H1 (cell line): ENCODE measurements around the gene MRPL43. TPM values are rescaled to one million over a fixed set of nuclear protein-coding genes. Genes with fewer than 3 reads are reported as not detected.

Experiments used
- BCL11A ChIP-seq, 2 experiments: IDR thresholded peaks; one replicate each; pipeline ENCODE4 v1.6.1; 2011; ENCODE audit warnings: low read depth in 2 of 2, low read length in 2 of 2, mild to moderate bottlenecking in 2 of 2
- CHD2 ChIP-seq: IDR thresholded peaks from 2 replicates; pipeline ENCODE4 v1.6.1; 2012; ENCODE audit warnings: low read length, improper control_type of control experiment
- EGR1 ChIP-seq: IDR thresholded peaks from 2 replicates; pipeline ENCODE4 v1.6.1; 2011; ENCODE audit warnings: low read depth, low read length, borderline replicate concordance
- KDM1A ChIP-seq: fragments of 200-600, 300-600 bp; sonication (generic); IDR thresholded peaks from 2 replicates; pipeline ENCODE4 v1.7.1; 2016; ENCODE audit warnings: mild to moderate bottlenecking, low read length, borderline replicate concordance
- KDM5A ChIP-seq: fragments of 200-600 bp; IDR thresholded peaks from 2 replicates; pipeline ENCODE4 v1.7.1; 2012; ENCODE audit warnings: mild to moderate bottlenecking, low read length, inconsistent platforms, mixed read lengths
- NRF1 ChIP-seq: IDR thresholded peaks from 2 replicates; pipeline ENCODE4 v1.6.1; 2011; ENCODE audit warnings: mild to moderate bottlenecking, low read depth, low read length, improper control_type of control experiment
- POU5F1 ChIP-seq: IDR thresholded peaks from 2 replicates; pipeline ENCODE4 v1.6.1; 2011; ENCODE audit warnings: low read depth, mild to moderate bottlenecking, low read length, moderate library complexity
- SAP30 ChIP-seq: fragments of 300-600 bp; sonication (generic); IDR thresholded peaks from 2 replicates; pipeline ENCODE4 v1.7.1; 2012; ENCODE audit warnings: low read length, moderate library complexity, mild to moderate bottlenecking, inconsistent platforms; ENCODE audit not compliant: insufficient read depth, insufficient replicate concordance
- SIX5 ChIP-seq: IDR thresholded peaks from 2 replicates; pipeline ENCODE4 v1.6.1; 2011; ENCODE audit warnings: mild to moderate bottlenecking, low read depth, low read length
- polyA plus RNA-seq, 7 experiments: library from polyadenylated mRNA; depleted of rRNA in 3 of 7; stranded (reverse) in 5 of 7; unstranded in 2 of 7; fragments of >200 nt in 5 of 7; fragments of 200-250 nt in 2 of 7; gene quantifications; 1 replicate in 5 of 7; 2 replicates in 1 of 7; 4 replicates in 1 of 7; pipeline versions ENCODE4 v1.2.1 to v1.2.3, GENCODE V29; 2011 to 2013; ENCODE audit warnings: missing spikeins in 2 of 7, mixed read lengths in 2 of 7
- total RNA-seq: library from RNA; stranded (reverse); fragmentation: NEBNext Ultra II Directional; extraction: Animal tissue kit (Norgen Biotek cat#: 25700); gene quantifications from 2 replicates; pipeline ENCODE4 v1.2.1, GENCODE V29; 2021

MRPL43 gene
- total and polyA plus RNA-seq, 2 of the 8 experiments (the other 6 are each of a cell fraction or from before 2014, with no cell fraction given) = 74.1 to 149 TPM

GRCh38 chr10:101018118-101018599, 30.9 kb upstream of the MRPL43 start (continued):
- TF ChIP-seq EGR1 = peak; percentile 66; the same call in 1 of the 2 replicates
- no peak for TF ChIP-seq NRF1
- no peak for TF ChIP-seq CHD2
- no peak for TF ChIP-seq POU5F1
- no peak for TF ChIP-seq SAP30
- TF ChIP-seq BCL11A (IDR thresholded peaks at IDR 0.05; ENCODE audit: low read depth in 2 of 2, low read length in 2 of 2) = no peak
- TF ChIP-seq KDM1A = no peak
- TF ChIP-seq KDM5A = no peak
- no peak for TF ChIP-seq SIX5
